Stomach (tissue), 4 donors: ENCODE results near the gene WFS1.

ENCODE experiments used
- POLR2AphosphoS5 ChIP-seq, 3 donors: sonication (generic); formaldehyde crosslinking; IDR thresholded peaks; one replicate each; pipeline ENCODE4 v1.6.1; 2016; ENCODE audit warnings: antibody characterized with exemption in 3 of 3
- TF ChIP-seq, protein P1 (sequence below), 7 experiments: fragments of 450-650 bp in 4 of 7; fragments of 200-600 bp in 3 of 7; sonication (generic) in 3 of 7; IDR thresholded peaks; one replicate each; pipeline ENCODE4 v1.5.1; 2016 to 2019; ENCODE audit warnings: antibody characterized with exemption in 7 of 7, control low read depth in 2 of 7, mild to moderate bottlenecking in 1 of 7

DNA sequence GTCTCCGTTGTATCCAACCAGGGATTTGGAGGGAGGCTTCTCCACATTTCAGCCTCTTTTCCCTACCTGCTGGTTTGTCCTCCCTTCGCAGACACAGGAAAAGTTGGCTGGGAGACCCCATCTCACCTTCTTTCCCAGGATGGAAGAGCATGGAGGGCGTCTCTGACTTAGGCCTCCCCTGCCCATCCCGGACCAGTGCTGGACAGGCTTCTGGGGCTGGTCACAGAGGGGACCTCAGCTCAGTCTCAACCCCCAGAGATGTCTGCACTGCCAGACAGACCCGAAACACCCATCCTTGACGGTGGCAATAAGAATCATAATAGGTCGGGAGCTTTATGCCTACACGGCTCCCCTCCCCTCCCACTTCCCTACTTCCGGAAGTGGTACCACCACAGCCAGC lies 1.6 kb downstream of the WFS1 start:
- no peak for TF ChIP-seq POLR2AphosphoS5 (IDR thresholded peaks at IDR 0.05)
- TF ChIP-seq, protein P1, sequence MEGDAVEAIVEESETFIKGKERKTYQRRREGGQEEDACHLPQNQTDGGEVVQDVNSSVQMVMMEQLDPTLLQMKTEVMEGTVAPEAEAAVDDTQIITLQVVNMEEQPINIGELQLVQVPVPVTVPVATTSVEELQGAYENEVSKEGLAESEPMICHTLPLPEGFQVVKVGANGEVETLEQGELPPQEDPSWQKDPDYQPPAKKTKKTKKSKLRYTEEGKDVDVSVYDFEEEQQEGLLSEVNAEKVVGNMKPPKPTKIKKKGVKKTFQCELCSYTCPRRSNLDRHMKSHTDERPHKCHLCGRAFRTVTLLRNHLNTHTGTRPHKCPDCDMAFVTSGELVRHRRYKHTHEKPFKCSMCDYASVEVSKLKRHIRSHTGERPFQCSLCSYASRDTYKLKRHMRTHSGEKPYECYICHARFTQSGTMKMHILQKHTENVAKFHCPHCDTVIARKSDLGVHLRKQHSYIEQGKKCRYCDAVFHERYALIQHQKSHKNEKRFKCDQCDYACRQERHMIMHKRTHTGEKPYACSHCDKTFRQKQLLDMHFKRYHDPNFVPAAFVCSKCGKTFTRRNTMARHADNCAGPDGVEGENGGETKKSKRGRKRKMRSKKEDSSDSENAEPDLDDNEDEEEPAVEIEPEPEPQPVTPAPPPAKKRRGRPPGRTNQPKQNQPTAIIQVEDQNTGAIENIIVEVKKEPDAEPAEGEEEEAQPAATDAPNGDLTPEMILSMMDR (IDR thresholded peaks at IDR 0.05), result no peak
